HG03159 (cell line): Measurements from ENCODE around the gene ART1.

Source experiments
- ATAC-seq: cut with Tn5 transposase; IDR thresholded peaks from one replicate; pipeline ENCODE4 v1.9.1; 2021; ENCODE audit warnings: mild to moderate bottlenecking, moderate library complexity; ENCODE audit not compliant: unreplicated experiment

ART1 gene

GRCh38 chr11:3665336-3666022 is 20.6 kb downstream of the ART1 start:
- no peak for ATAC-seq

- no peak for ATAC-seq
Measured at GRCh38 chr11:3666023-3666530, 21.1 kb downstream of the ART1 start.

- no peak for ATAC-seq
Measured at GRCh38 chr11:3667149-3668035, 22.5 kb downstream of the ART1 start.

- ATAC-seq: no peak
Measured at GRCh38 chr11:3669128-3669527, 24.2 kb downstream of the ART1 start.

GRCh38 chr11:3669742-3670183 is 24.8 kb downstream of the ART1 start:
- no peak for ATAC-seq

GRCh38 chr11:3671334-3672254 is 26.7 kb downstream of the ART1 start, which contains the start of gene CHRNA10:
CHRNA10 (minus strand) TSS chr11:3671384; CDS start chr11:3671312, 72 bp downstream.
- ATAC-seq: no peak

GRCh38 chr11:3674189-3674588 is 29.3 kb downstream of the ART1 start:
- ATAC-seq: no peak

GRCh38 chr11:3675971-3676370 is 31.0 kb downstream of the ART1 start:
- ATAC-seq: no peak

- no peak for ATAC-seq
Measured at GRCh38 chr11:3679077-3679476, 34.1 kb downstream of the ART1 start.

GRCh38 chr11:3683039-3683438 is 38.1 kb downstream of the ART1 start:
- no peak for ATAC-seq

- no peak for ATAC-seq
Measured at GRCh38 chr11:3684129-3684818, 39.3 kb downstream of the ART1 start.

- no peak for ATAC-seq
Measured at GRCh38 chr11:3684819-3685172, 39.9 kb downstream of the ART1 start.

- no peak for ATAC-seq
Measured at GRCh38 chr11:3685923-3686322, 41.0 kb downstream of the ART1 start.

- no peak for ATAC-seq
Measured at GRCh38 chr11:3686751-3687150, 41.8 kb downstream of the ART1 start.

- ATAC-seq: no peak
Measured at GRCh38 chr11:3700410-3700809, 55.5 kb downstream of the ART1 start.

- no peak for ATAC-seq
Measured at GRCh38 chr11:3700910-3701309, 56.0 kb downstream of the ART1 start.

GRCh38 chr11:3703383-3703782 is 58.5 kb downstream of the ART1 start:
- no peak for ATAC-seq

- ATAC-seq: no peak
Measured at GRCh38 chr11:3707176-3707575, 62.2 kb downstream of the ART1 start.

- no peak for ATAC-seq
Measured at GRCh38 chr11:3709977-3710376, 65.0 kb downstream of the ART1 start.
